ENCODE measurements around the gene CASD1.

CASD1 gene

DNA sequence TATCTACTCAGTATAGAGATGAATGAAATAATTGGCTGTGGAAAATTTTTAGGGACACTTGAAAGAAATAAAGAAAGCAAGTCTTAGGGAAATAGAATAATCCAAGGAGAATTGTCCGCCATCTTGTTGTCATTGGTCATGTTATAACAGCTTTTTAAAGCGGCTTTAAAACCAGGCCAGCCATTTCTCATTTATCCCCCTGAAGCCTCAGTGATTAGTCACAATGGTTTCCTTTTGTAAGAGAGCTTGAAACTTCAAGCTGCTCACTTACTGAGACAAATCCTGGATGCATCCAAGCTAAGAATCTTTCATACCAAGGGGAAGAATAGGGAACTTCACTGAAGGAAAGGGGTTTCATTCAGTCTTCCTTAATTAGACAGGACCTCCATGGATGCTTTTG lies 78.5 kb downstream of the CASD1 start:
- no peak for DNase-seq

GRCh38 chr7:94590526-94591162 lies 81.0 kb downstream of the CASD1 start:
- no peak for DNase-seq

- no peak for DNase-seq
These were observed 81.6 kb downstream of the CASD1 start for GRCh38 chr7:94591176-94591575.

DNA sequence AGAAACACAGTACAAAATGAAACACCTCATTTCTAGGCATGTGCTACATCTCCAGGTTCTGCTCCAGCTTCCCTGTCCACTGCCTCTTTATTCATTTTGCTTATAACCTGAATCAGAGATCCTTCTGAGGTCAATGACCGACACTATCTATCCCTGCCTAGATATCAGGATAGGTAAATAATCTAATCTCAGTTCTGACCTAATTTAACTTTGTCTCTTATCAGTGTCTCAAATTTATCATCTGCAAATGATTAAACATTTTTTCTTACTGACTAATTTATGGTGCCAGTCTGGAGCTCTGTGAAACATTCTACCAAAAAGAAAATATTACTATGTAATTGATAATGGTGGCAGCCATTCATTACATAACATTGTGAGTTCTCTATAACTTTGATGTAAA lies 85.3 kb downstream of the CASD1 start:
- DNase-seq, result no peak

- no peak for DNase-seq
These were observed 86.1 kb downstream of the CASD1 start for GRCh38 chr7:94595717-94596116.

- no peak for DNase-seq
These were observed 90.7 kb downstream of the CASD1 start for GRCh38 chr7:94600267-94600666.

DNA sequence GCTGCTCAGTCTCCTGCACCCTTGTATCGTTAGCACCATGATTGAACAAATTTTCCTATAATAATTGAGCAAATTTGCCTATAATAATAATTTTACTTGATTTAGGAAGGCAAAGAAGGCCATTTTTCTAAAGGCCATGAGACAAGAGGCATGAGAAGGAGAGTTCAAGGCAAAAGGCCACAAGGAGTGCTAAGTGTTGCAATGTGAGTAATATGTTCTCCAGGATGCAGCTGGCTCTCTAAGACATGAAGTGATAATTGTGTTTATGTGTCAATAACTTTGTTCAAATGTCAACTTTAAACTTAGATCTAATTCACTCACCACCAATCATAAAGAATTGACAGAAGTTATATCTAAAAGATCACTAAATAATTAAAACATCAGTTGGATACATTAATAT lies 92.6 kb downstream of the CASD1 start:
- no peak for DNase-seq

DNA sequence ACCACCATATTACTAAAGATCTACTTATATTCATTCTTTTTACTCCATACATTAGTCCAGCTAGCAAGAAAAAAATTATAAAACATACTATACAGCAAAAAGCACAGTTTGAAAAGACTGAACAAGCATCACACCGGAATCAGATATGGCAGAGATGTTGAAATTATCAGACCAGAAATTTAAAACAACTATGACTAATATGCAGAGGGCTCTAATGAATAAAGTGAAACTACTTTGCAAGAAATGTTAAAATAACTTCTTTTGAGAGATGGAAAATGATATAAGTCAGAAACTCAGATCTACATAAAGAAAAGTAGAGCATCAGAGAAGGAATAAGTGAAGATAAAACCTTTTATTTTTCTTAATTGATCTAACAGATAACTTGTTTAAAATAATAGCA lies 95.4 kb downstream of the CASD1 start:
- no peak for DNase-seq

All from NCI-H345 (cell line).